Measurements from ENCODE around the gene FOXF1. TPM values are rescaled to one million over a fixed set of nuclear protein-coding genes. Genes with fewer than 3 reads are reported as not detected.

The FOXF1 gene
- total RNA-seq, 2 donors from 2014 or later, result 6.3 to 12.1 TPM

GRCh38 chr16:86550281-86550680 lies 40.0 kb downstream of the FOXF1 start:
- Histone ChIP-seq H3K27ac (no peak overlapping the region), H3K4me1 (no peaks in the 10 kb centered on the region), H3K27me3 (no peaks in the 10 kb centered on the region), H3K9me3 (no peaks in the 10 kb centered on the region), H3K4me3 (no peak overlapping the region), H3K36me3 (peaks cover 5% of the 10 kb centered on the region), H3K9ac (ENCODE audit: low read depth in 2 of 2, low read length in 2 of 2) (no peak overlapping the region)
- DNase-seq, result no peak
- TF ChIP-seq, protein P1, sequence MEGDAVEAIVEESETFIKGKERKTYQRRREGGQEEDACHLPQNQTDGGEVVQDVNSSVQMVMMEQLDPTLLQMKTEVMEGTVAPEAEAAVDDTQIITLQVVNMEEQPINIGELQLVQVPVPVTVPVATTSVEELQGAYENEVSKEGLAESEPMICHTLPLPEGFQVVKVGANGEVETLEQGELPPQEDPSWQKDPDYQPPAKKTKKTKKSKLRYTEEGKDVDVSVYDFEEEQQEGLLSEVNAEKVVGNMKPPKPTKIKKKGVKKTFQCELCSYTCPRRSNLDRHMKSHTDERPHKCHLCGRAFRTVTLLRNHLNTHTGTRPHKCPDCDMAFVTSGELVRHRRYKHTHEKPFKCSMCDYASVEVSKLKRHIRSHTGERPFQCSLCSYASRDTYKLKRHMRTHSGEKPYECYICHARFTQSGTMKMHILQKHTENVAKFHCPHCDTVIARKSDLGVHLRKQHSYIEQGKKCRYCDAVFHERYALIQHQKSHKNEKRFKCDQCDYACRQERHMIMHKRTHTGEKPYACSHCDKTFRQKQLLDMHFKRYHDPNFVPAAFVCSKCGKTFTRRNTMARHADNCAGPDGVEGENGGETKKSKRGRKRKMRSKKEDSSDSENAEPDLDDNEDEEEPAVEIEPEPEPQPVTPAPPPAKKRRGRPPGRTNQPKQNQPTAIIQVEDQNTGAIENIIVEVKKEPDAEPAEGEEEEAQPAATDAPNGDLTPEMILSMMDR (IDR thresholded peaks at IDR 0.05), result no peak
- intact Hi-C loops (cut with DNase I), result no loop called here

DNA sequence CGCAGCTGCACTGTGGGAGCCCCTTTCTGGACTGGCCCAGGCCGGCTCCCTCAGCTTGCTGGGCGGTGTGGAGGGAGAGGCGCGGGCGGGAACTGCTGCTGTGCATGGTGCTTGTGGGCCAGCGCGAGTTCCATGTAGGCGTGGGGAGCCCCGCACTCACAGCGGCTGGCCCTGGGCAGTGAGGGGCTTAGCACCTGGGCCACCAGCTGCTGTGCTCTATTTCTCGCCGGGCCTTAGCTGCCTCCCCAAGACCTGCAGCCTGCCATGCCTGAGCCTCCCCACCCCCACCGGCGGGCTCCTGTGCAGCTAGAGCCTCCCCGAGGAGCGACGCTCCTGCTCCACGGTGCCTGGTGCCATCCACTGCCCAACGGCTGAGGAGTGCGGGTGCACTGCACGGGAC lies 43.0 kb downstream of the FOXF1 start:
- Histone ChIP-seq H3K27me3 (no peaks in the 10 kb centered on the region), H3K9me3 (no peaks in the 10 kb centered on the region), H3K36me3 (no peaks in the 10 kb centered on the region), H3K4me1 (no peaks in the 10 kb centered on the region), H3K9ac (ENCODE audit: low read depth in 2 of 2, low read length in 2 of 2) (no peak overlapping the region), H3K4me3 (no peak overlapping the region), H3K27ac (no peak overlapping the region)
- DNase-seq, result no peak
- intact Hi-C loops (cut with DNase I), result no loop called here
- TF ChIP-seq, protein P1 (IDR thresholded peaks at IDR 0.05), result no peak

- Histone ChIP-seq H3K4me3 (peak overlapping the region; percentile 97), H3K36me3 (no peaks in the 10 kb centered on the region), H3K9me3 (no peaks in the 10 kb centered on the region), H3K4me1 (no peaks in the 10 kb centered on the region), H3K27ac (peak overlapping the region; percentile 63), H3K27me3 (no peaks in the 10 kb centered on the region), H3K9ac (ENCODE audit: low read depth in 2 of 2, low read length in 2 of 2) (peak overlapping the region; percentile 93 to 100)
- TF ChIP-seq, protein P1 (IDR thresholded peaks at IDR 0.05), result no peak
- intact Hi-C loops (cut with DNase I), result no loop called here
- DNase-seq, result no peak
Observed at GRCh38 chr16:86554599-86554916, 44.2 kb downstream of the FOXF1 start.

DNA sequence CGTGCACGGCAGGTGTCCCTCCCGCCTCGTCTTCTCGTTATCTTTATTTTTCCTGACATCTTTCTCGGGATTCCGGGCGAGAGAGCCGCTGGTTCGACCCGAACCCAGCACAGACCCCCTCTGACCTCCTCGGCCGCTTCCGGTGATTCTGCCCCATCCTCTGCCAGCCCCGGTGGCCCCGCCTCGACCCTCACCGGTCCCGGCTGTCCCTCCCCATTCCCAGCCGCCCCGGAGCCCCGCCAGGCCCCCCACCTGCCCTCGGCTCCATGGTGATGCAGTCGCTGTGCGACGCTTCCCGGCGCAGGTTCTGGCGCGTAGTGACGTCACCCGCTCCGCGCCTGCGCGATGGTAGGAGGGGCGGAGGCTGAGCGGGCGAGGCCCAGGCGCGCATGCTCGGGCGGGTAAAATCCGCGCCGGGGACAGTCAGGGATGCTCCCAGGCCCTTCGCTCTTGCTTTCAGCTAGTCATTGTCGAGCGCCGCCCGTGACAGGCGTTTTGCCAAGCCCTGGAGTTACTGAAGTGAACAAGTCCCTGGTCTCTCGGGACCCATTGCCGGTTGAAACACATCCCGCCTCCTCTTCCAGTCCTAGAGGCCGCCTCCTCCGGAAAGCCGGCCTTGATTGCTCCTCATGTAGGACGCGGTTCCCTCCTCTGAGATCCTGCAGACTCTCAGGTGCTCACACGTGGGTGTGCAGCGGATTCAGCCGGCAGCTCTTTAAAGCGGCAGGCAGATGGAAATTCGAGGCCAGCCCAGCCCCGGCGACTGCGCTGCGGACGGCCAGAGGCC lies 44.8 kb downstream of the FOXF1 start, which contains the start of gene MTHFSD:
Gene MTHFSD, minus strand, starts transcription at position 319 of the 787 bp plus-strand sequence. Its CDS starts 51 bp downstream, at position 268.
- Histone ChIP-seq H3K36me3 (no peaks in the 10 kb centered on the region), H3K4me1 (no peaks in the 10 kb centered on the region), H3K9me3 (no peaks in the 10 kb centered on the region), H3K9ac (ENCODE audit: low read depth in 2 of 2, low read length in 2 of 2) (peak within 1 kb of the TSS; percentile 93 to 100), H3K4me3 (peak within 1 kb of the TSS; percentile 97), H3K27ac (peak within 1 kb of the TSS; percentile 63), H3K27me3 (no peaks in the 10 kb centered on the region)
- TF ChIP-seq, protein P1 (IDR thresholded peaks at IDR 0.05), result no peak
- intact Hi-C loops (cut with DNase I), result no loop called here
- peak; percentile 95 for DNase-seq

- no peak overlapping the region for H3K27ac ChIP-seq
- intact Hi-C loops (cut with DNase I), result no loop called here
- peak overlapping the region; percentile 80 to 93 for H3K9ac ChIP-seq (ENCODE audit: low read depth in 2 of 2, low read length in 2 of 2)
- no peaks in the 10 kb centered on the region for H3K4me1 ChIP-seq
- no peaks in the 10 kb centered on the region for H3K36me3 ChIP-seq
- no peaks in the 10 kb centered on the region for H3K27me3 ChIP-seq
- DNase-seq, result no peak
- no peaks in the 10 kb centered on the region for H3K9me3 ChIP-seq
- TF ChIP-seq, protein P1 (IDR thresholded peaks at IDR 0.05), result no peak
- H3K4me3 ChIP-seq, result peak overlapping the region; percentile 97
Observed at GRCh38 chr16:86555704-86556075, 45.4 kb downstream of the FOXF1 start.
